Activated naive CD8-positive, alpha-beta T cell treated with anti-CD3 and anti-CD28 coated beads, Interleukin-2, amount 50 U/mL, for 24 hours (primary cell): Measurements from ENCODE around the gene EIF3F.

Experiments used
- ATAC-seq: fragments of 150-1000 bp; cut with Tn5 transposase; one replicate; pipeline ENCODE4 v1.10.0; 2021
- DNase-seq: peaks from one replicate; pipeline ENCODE4 v3.0.0; 2021
- H3K27ac Mint-ChIP-seq: one replicate; pipeline ENCODE4 v1.8.0; 2021; ENCODE audit warnings: mild to moderate bottlenecking, mixed read lengths
- H3K27me3 Mint-ChIP-seq: one replicate; pipeline ENCODE4 v1.8.0; 2021; ENCODE audit warnings: mixed read lengths
- H3K36me3 Mint-ChIP-seq: one replicate; pipeline ENCODE4 v1.8.0; 2021; ENCODE audit warnings: low read depth, mixed read lengths
- H3K4me1 Mint-ChIP-seq: one replicate; pipeline ENCODE4 v1.8.0; 2021; ENCODE audit warnings: mixed read lengths
- H3K4me3 Mint-ChIP-seq: one replicate; pipeline ENCODE4 v1.8.0; 2021; ENCODE audit warnings: mild to moderate bottlenecking, moderate library complexity, mixed read lengths
- H3K9me3 Mint-ChIP-seq: one replicate; pipeline ENCODE4 v1.8.0; 2021; ENCODE audit warnings: mixed read lengths

EIF3F gene

GRCh38 chr11:8035200-8035855 lies 48.2 kb downstream of the EIF3F start:
- H3K27ac Mint-ChIP-seq: no peak overlapping the region
- no peaks in the 10 kb centered on the region for H3K36me3 Mint-ChIP-seq
- no peak for DNase-seq
- H3K4me1 Mint-ChIP-seq: peaks cover 4% of the 10 kb centered on the region
- peaks cover 14% of the 10 kb centered on the region for H3K27me3 Mint-ChIP-seq
- no peak overlapping the region for H3K4me3 Mint-ChIP-seq
- H3K9me3 Mint-ChIP-seq: no peaks in the 10 kb centered on the region
- no peak for ATAC-seq

GRCh38 chr11:8036002-8036802 lies 49.1 kb downstream of the EIF3F start:
- no peaks in the 10 kb centered on the region for H3K36me3 Mint-ChIP-seq
- no peak overlapping the region for H3K4me3 Mint-ChIP-seq
- ATAC-seq (no peak), DNase-seq (no peak)
- peaks cover 4% of the 10 kb centered on the region for H3K4me1 Mint-ChIP-seq
- peaks cover 9% of the 10 kb centered on the region for H3K27me3 Mint-ChIP-seq
- H3K27ac Mint-ChIP-seq: no peak overlapping the region
- H3K9me3 Mint-ChIP-seq: no peaks in the 10 kb centered on the region

GRCh38 chr11:8036986-8037385 lies 49.8 kb downstream of the EIF3F start:
- Mint-ChIP-seq H3K27ac (no peak overlapping the region), H3K27me3 (peaks cover 11% of the 10 kb centered on the region), H3K9me3 (no peaks in the 10 kb centered on the region), H3K4me1 (peaks cover 4% of the 10 kb centered on the region), H3K4me3 (no peak overlapping the region), H3K36me3 (no peaks in the 10 kb centered on the region)
- ATAC-seq (no peak), DNase-seq (no peak)

GRCh38 chr11:8038393-8038792 lies 51.3 kb downstream of the EIF3F start:
- Mint-ChIP-seq H3K27ac (no peak overlapping the region), H3K36me3 (no peaks in the 10 kb centered on the region), H3K4me3 (no peak overlapping the region), H3K27me3 (peaks cover 3% of the 10 kb centered on the region), H3K4me1 (peaks cover 2% of the 10 kb centered on the region), H3K9me3 (no peaks in the 10 kb centered on the region)
- ATAC-seq (no peak), DNase-seq (no peak)

GRCh38 chr11:8038811-8039529 lies 51.8 kb downstream of the EIF3F start:
- H3K27me3 Mint-ChIP-seq: peaks cover 3% of the 10 kb centered on the region
- no peaks in the 10 kb centered on the region for H3K9me3 Mint-ChIP-seq
- no peaks in the 10 kb centered on the region for H3K4me1 Mint-ChIP-seq
- H3K4me3 Mint-ChIP-seq: no peak overlapping the region
- DNase-seq (no peak), ATAC-seq (no peak)
- no peak overlapping the region for H3K27ac Mint-ChIP-seq
- no peaks in the 10 kb centered on the region for H3K36me3 Mint-ChIP-seq

GRCh38 chr11:8039530-8040260 lies 52.6 kb downstream of the EIF3F start:
- DNase-seq (no peak), ATAC-seq (no peak)
- Mint-ChIP-seq H3K36me3 (no peaks in the 10 kb centered on the region), H3K9me3 (no peaks in the 10 kb centered on the region), H3K27ac (no peak overlapping the region), H3K4me1 (no peaks in the 10 kb centered on the region), H3K27me3 (peaks cover 3% of the 10 kb centered on the region), H3K4me3 (no peak overlapping the region)

GRCh38 chr11:8040261-8040920 lies 53.3 kb downstream of the EIF3F start:
- no peaks in the 10 kb centered on the region for H3K36me3 Mint-ChIP-seq
- no peak for DNase-seq
- H3K27me3 Mint-ChIP-seq: peaks cover 6% of the 10 kb centered on the region
- no peaks in the 10 kb centered on the region for H3K4me1 Mint-ChIP-seq
- no peaks in the 10 kb centered on the region for H3K9me3 Mint-ChIP-seq
- no peak overlapping the region for H3K27ac Mint-ChIP-seq
- H3K4me3 Mint-ChIP-seq: no peak overlapping the region
- ATAC-seq: no peak

- Mint-ChIP-seq H3K27ac (no peak overlapping the region), H3K4me3 (no peak overlapping the region), H3K9me3 (no peaks in the 10 kb centered on the region), H3K36me3 (no peaks in the 10 kb centered on the region), H3K27me3 (peaks cover 7% of the 10 kb centered on the region), H3K4me1 (no peaks in the 10 kb centered on the region)
- no peak for DNase-seq
- ATAC-seq: no peak
Observed at GRCh38 chr11:8040921-8041285, 53.8 kb downstream of the EIF3F start.

- no peaks in the 10 kb centered on the region for H3K9me3 Mint-ChIP-seq
- no peak overlapping the region for H3K4me3 Mint-ChIP-seq
- no peak overlapping the region for H3K27ac Mint-ChIP-seq
- H3K27me3 Mint-ChIP-seq: peaks cover 12% of the 10 kb centered on the region
- no peaks in the 10 kb centered on the region for H3K36me3 Mint-ChIP-seq
- ATAC-seq (no peak), DNase-seq (no peak)
- no peaks in the 10 kb centered on the region for H3K4me1 Mint-ChIP-seq
Observed at GRCh38 chr11:8041576-8041975, 54.4 kb downstream of the EIF3F start.

- no peak overlapping the region for H3K4me3 Mint-ChIP-seq
- no peaks in the 10 kb centered on the region for H3K36me3 Mint-ChIP-seq
- H3K27me3 Mint-ChIP-seq: peaks cover 15% of the 10 kb centered on the region
- ATAC-seq (no peak), DNase-seq (no peak)
- H3K9me3 Mint-ChIP-seq: no peaks in the 10 kb centered on the region
- no peaks in the 10 kb centered on the region for H3K4me1 Mint-ChIP-seq
- H3K27ac Mint-ChIP-seq: no peak overlapping the region
Observed at GRCh38 chr11:8043756-8044155, 56.6 kb downstream of the EIF3F start.

GRCh38 chr11:8045839-8046238 lies 58.7 kb downstream of the EIF3F start:
- peaks cover 17% of the 10 kb centered on the region for H3K27me3 Mint-ChIP-seq
- no peak overlapping the region for H3K27ac Mint-ChIP-seq
- DNase-seq (no peak), ATAC-seq (no peak)
- no peak overlapping the region for H3K4me3 Mint-ChIP-seq
- no peaks in the 10 kb centered on the region for H3K9me3 Mint-ChIP-seq
- H3K4me1 Mint-ChIP-seq: no peaks in the 10 kb centered on the region
- H3K36me3 Mint-ChIP-seq: no peaks in the 10 kb centered on the region

GRCh38 chr11:8047382-8047781 lies 60.2 kb downstream of the EIF3F start:
- no peaks in the 10 kb centered on the region for H3K9me3 Mint-ChIP-seq
- DNase-seq (no peak), ATAC-seq (no peak)
- H3K27me3 Mint-ChIP-seq: peaks cover 17% of the 10 kb centered on the region
- no peak overlapping the region for H3K4me3 Mint-ChIP-seq
- H3K4me1 Mint-ChIP-seq: no peaks in the 10 kb centered on the region
- H3K36me3 Mint-ChIP-seq: no peaks in the 10 kb centered on the region
- no peak overlapping the region for H3K27ac Mint-ChIP-seq

- H3K36me3 Mint-ChIP-seq: no peaks in the 10 kb centered on the region
- H3K27me3 Mint-ChIP-seq: peaks cover 17% of the 10 kb centered on the region
- H3K9me3 Mint-ChIP-seq: no peaks in the 10 kb centered on the region
- ATAC-seq (no peak), DNase-seq (no peak)
- H3K4me3 Mint-ChIP-seq: no peak overlapping the region
- no peak overlapping the region for H3K27ac Mint-ChIP-seq
- H3K4me1 Mint-ChIP-seq: no peaks in the 10 kb centered on the region
Observed at GRCh38 chr11:8049084-8049483, 61.9 kb downstream of the EIF3F start.
